NCI-H1436 treated with DMSO at 0.1 percent for 48 hours (cell line): ENCODE data around the gene PKN2.
A peak's percentile ranks its signal among the peaks of the same experiment; 100 is the strongest.

Experiments
- DNase-seq: peaks from one replicate; lab custom pipeline; 2025; lab: John Stamatoyannopoulos, UW

Gene PKN2

DNA sequence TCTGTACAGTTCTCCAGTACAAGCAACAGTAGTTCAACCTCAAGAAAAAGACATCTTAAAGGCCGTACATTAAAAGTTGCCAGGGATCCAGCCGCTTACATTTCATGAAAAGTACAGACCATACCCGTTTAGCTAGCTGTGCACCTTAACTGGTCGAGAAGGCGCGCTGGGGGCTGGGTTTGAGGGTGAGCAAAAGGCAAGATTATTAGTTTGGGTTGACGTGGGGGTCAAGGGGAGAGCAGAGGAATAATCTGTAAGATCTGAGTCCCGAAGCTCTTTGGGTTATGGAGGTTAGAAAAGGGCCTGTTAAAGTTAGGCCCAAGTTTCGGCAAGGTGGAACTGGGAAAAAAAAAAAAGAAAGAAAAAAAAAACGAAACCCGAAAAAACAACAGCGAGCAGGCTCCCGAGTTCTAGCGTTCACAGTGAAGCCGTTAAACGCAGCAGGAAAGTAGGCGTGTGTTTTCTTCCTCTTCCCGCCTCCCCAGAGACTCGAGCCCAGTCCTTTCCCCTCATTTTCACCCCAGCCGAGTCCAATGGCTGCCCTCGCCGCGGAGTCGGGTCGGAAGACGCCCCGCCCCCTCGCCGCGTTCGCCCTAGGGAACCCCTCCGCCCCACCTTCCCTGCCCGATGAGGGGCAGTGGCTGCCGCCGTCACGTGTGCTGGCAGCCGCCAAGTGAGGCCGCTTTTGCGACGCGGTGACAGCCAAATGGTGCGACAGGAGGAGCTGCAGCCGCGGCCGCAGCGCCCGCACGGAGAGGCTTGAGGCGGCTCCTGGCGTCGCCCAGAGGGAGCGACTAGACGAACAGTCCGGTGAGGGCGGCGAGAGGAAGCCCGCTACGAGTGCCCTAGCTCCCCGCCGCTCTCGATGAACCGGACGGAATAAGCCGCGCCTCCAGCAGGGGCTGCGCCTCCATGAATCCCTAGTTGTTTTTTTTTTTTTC lies at the start of gene PKN2:
Gene PKN2, plus strand, starts transcription at position 733 of the 941 bp plus-strand sequence. CDS start 308 bp downstream, outside the sequence.
- DNase-seq, result peak; percentile 92

DNA sequence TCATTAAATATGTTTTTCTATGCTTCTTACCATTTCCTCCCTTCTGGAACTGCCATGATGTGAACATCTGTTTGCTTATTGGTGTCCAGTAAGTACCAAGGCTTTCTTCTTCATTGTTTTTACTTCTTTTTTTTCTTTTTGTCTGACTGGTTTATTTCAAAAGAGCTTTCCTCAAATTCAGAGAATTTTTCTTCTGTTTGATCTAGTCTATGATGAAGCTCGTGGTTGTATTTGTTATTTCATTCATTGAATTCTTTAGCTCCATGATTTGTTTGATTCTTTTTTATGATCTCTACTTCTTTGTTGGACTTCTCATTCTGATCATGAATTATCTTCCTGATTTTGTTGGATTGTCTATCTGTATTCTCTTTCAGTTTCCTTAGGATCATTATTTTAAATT lies 49.5 kb upstream of the PKN2 start:
- no peak for DNase-seq

DNA sequence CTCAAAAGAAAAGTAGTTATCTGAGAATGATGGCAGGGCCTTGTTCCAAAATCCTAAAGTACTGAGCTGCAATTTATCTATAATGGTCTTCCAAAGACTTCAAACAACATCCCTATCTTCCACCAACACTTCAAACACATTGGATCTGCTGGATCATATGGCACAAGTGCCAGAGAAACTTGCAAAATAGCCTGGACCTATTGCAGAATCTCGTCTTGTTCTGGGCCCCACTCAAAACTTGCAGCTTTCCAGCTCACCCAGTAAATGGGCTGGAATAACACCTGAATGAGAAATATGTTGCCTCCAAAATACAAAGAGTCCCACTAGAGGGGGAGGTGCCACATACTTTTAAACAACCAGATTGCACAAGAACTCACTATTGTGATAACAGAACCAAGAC lies 44.0 kb upstream of the PKN2 start:
- no peak for DNase-seq

DNA sequence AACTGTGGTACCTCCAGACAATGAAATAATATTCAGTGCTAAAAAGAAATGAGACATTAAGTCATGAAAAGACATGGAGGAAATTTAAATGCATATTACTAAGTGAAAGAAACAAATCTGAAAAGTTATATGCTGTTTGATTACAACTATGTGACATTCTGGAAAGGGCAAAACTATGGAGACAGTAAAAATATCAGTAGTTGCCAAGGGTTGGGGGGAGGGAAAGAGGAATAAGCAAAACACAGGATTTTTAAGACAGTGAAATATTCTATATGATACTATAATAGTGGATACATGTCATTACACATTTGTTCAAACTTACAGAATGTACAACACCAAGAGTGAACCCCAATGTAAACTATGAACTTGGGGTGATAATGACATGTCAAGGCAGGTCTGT lies 38.2 kb upstream of the PKN2 start:
- no peak for DNase-seq

DNA sequence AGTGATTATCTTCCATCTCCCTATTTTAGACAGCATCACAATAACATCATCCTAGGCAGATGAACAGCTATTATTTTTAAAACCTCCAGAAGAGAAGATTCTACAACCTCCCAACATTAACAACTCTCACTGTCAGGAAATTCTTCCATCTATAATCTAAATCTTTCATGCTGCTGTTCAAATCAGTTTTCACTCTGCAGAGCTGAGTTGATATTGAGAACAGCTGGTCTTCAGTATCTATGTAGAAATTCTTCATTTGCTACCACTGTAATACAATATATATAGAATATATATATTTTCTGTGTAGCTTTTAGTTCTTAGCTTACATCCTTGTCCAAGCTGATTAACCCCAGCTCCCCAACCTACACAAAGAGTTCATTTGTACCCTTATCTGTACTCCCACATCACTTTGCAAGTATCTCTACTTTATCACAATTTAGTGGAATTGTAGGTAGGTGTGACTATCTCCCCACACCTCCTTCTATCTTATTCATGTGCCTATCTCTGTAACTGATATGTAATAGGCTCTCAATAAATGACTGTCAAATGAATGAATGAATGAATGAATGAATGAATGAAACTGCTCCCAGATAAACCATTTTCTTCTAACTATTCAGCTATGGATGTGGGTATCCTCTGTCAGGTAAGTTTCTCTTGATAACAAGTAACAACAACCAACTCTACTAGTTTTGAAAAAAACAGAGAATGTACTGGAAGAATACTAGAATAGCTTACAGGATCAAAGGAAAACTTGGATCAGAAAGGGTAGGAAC lies 37.4 kb upstream of the PKN2 start:
- no peak for DNase-seq

DNA sequence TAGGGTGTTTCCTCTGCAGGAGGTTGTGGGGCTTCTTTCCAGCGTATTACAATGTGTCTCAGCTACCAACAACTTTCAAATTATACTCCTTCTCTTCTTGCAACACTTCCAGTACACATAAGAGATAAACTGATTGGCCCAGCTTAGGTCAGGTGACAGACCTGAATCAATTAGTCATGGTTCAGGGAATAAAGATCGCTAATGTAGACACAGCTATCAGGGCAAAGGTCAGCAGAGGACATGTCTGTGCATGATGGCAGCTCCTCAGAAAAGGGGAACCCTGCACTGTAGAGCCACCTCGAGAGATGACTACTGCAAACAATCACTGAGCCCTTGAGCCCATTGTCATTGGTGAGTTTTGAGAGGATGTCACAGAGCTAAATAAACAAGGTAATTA lies 36.8 kb upstream of the PKN2 start:
- peak; percentile 6 for DNase-seq

DNA sequence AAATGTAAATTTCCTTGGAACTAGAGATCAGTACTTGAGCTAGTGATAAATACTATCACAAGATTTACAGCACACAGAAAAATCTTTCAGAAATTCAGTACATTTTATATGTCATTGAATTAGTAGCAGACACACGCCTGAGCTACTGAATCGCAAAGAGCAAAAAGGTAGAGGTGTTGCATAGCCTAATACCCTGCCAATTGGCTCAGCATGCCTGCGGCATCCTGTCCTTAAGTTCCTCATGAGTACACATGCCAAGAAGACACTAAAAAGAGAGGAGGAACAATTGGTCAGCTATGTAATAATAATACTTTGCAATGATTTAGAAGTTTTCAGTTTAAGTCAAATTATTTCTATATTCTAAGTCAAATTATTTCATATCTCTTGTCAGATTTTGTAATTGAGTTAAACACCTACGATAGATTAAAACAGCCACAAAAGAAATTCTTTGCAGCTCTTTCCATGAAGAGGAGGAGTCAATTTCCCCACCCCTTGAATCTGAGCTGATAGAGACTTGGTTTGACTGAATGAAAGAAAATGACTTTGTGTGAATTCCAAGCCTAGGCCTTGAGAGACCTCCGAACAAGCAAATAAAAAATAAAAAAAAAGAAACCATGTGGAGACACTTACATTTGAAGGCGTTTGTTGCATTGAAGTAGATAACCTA lies 36.2 kb upstream of the PKN2 start:
- no peak for DNase-seq

- DNase-seq, result no peak
These were observed 35.4 kb upstream of the PKN2 start for GRCh38 chr1:88648706-88649105.

- no peak for DNase-seq
These were observed 34.1 kb upstream of the PKN2 start for GRCh38 chr1:88649932-88650331.

GRCh38 chr1:88650676-88651418 lies 33.2 kb upstream of the PKN2 start:
- no peak for DNase-seq

DNA sequence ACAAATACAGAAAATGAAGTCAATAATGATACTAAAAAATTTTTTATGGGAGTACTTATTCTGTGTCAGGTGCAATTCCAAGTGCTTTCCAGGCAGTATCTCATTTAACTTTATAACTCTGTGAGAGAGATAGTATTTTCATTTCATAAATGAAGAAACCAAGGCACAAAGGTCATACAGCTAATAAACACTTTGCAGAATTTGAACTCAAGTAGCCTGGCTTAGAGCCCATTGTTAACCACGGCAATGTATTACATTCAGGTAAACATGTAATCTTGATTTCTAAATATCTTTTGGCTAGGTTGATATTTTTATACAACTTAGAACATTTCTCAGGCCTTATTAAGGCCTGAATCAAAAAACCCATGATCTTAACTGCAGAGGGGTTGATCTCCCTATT lies 28.9 kb upstream of the PKN2 start:
- DNase-seq, result no peak

DNA sequence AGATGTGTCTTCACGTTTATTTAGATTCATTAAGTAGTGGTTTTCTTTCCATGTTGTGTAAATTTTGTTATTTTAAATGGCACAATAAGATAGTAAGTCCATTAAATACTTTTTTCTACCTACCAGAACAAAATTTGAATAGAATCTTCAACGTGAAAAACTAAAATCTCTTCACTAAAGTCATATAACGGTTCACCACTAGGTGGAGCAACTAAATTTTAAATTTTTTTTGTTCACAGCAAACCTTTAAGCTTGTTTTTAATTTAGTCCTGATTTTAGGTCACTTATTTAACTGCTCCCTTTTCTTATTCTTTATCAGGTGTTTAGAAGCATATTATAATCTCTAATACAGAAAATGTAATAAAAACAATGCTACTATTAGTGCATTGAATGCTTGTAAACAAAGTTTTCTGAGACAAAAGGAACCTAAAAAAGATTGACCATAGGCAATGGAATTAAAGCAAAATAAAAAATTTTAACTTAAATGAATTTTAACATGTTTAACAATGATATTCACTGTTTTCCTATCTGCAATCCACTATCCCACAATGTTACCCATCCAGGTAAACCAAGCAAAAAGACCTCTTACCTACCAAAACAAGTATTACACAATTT lies 28.3 kb upstream of the PKN2 start:
- no peak for DNase-seq

- DNase-seq, result no peak
These were observed 25.7 kb upstream of the PKN2 start for GRCh38 chr1:88658419-88658818.

- no peak for DNase-seq
These were observed 24.5 kb upstream of the PKN2 start for GRCh38 chr1:88659552-88659951.

- DNase-seq, result no peak
These were observed 22.9 kb upstream of the PKN2 start for GRCh38 chr1:88661188-88661587.

GRCh38 chr1:88661951-88662699 lies 21.9 kb upstream of the PKN2 start:
- DNase-seq, result no peak

GRCh38 chr1:88662723-88663122 lies 21.4 kb upstream of the PKN2 start:
- DNase-seq, result no peak

GRCh38 chr1:88668405-88668804 lies 15.7 kb upstream of the PKN2 start:
- no peak for DNase-seq

DNA sequence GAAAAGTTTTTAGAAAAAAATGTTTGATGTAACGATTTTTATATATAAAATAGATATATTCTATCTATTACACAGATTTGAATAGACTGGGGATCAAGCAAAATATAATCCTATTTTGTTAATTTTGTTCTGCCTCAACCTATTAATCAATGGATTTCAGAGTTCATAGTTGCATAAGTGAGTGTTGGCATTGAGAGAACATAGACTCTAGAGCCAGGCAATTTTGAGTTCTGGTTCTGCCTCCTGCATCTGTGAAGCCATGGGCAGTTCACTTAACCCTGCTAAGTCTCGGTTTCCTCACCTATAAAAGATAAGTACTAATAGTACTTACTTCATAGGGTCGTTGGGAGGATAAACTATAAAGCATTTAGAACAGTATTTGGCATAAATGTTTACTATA lies 13.6 kb upstream of the PKN2 start:
- DNase-seq, result no peak

DNA sequence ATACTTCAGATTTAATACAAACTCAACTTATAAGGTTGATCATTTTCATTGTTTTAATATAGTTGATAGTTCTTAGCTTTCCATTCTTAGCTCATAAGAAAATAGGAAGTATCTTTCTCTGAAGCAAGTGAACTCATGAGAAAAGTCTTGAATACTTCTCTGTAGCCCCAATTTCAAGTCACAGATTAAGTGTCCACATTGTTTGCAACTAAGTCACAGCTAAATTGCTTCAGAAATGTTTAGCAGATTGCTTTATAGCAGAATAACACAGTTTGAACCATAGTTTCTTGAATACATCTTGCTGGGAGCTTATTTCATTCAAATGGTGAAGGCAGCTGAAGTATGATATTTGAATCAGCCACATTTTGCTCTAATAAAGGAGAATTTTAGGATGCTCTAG lies 10.6 kb upstream of the PKN2 start:
- no peak for DNase-seq

DNA sequence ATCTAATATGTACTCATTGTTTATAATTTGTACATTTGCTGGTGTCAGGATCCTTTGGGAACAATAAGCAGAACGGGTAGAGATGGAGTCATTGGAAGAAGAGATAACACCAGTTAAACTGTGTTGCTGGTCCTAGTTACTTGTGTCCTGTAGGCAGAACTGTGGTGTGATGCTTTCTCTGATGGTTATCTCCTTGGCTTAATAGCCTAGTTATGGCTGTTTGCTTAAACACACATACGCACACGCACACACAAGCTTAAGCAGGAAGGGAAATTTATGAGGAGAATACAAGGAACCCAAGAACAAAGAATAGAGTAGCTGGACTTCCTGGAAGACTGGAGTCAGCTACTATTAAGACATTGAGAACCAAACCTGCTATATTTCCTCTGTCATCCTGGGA lies 5.7 kb upstream of the PKN2 start:
- DNase-seq, result no peak
